ENCODE data around the gene ZNF428.
"Not testable (repeated sequence)": the region's sequence is repeated elsewhere in the genome, so short reads cannot be mapped to it uniquely, and the experiment has no call there.

The ZNF428 gene

GRCh38 chr19:43594710-43595604, 24.5 kb downstream of the ZNF428 start:
- peak; percentile 42 to 53 for DNase-seq (ENCODE audit: low read depth in 1 of 2, low spot score in 1 of 2)

- no peak for DNase-seq (ENCODE audit: low read depth in 1 of 2, low spot score in 1 of 2)
Observed at GRCh38 chr19:43594081-43594697, 25.2 kb downstream of the ZNF428 start.

- DNase-seq (ENCODE audit: low read depth in 1 of 2, low spot score in 1 of 2) = no peak
Observed at GRCh38 chr19:43592800-43593350, 26.6 kb downstream of the ZNF428 start.

- DNase-seq (ENCODE audit: low read depth in 1 of 2, low spot score in 1 of 2) = no peak
Observed at GRCh38 chr19:43591904-43592772, 27.3 kb downstream of the ZNF428 start.

GRCh38 chr19:43589678-43590077, 29.8 kb downstream of the ZNF428 start:
- no peak for DNase-seq (ENCODE audit: low read depth in 1 of 2, low spot score in 1 of 2)

- no peak for DNase-seq (ENCODE audit: low read depth in 1 of 2, low spot score in 1 of 2)
Observed at GRCh38 chr19:43589277-43589676, 30.2 kb downstream of the ZNF428 start.

GRCh38 chr19:43587029-43587428, 32.4 kb downstream of the ZNF428 start:
- not testable (repeated sequence) for DNase-seq (ENCODE audit: low read depth in 1 of 2, low spot score in 1 of 2)

- DNase-seq (ENCODE audit: low read depth in 1 of 2, low spot score in 1 of 2) = no peak
Observed at GRCh38 chr19:43586346-43586745, 33.1 kb downstream of the ZNF428 start.

GRCh38 chr19:43584484-43584883, 34.9 kb downstream of the ZNF428 start:
- DNase-seq (ENCODE audit: low read depth in 1 of 2, low spot score in 1 of 2) = no peak

- DNase-seq (ENCODE audit: low read depth in 1 of 2, low spot score in 1 of 2) = no peak
Observed at GRCh38 chr19:43582495-43582894, 36.9 kb downstream of the ZNF428 start.

GRCh38 chr19:43581467-43581866, 38.0 kb downstream of the ZNF428 start:
- no peak for DNase-seq (ENCODE audit: low read depth in 1 of 2, low spot score in 1 of 2)

- no peak for DNase-seq (ENCODE audit: low read depth in 1 of 2, low spot score in 1 of 2)
Observed at GRCh38 chr19:43578787-43579186, 40.6 kb downstream of the ZNF428 start.

GRCh38 chr19:43575955-43576878, 43.2 kb downstream of the ZNF428 start:
- DNase-seq (ENCODE audit: low read depth in 1 of 2, low spot score in 1 of 2) = no peak

- peak; percentile 87 to 93 for DNase-seq (ENCODE audit: low read depth in 1 of 2, low spot score in 1 of 2)
Observed at GRCh38 chr19:43575156-43575950, 44.1 kb downstream of the ZNF428 start, which contains the start of the genes PINLYP and XRCC1. PINLYP (plus strand) TSS chr19:43575801; CDS start chr19:43577192, 1,391 bp downstream. XRCC1 (minus strand) TSS chr19:43575527; CDS start chr19:43575458, 69 bp downstream.

- DNase-seq (ENCODE audit: low read depth in 1 of 2, low spot score in 1 of 2) = no peak
Observed at GRCh38 chr19:43574424-43575155, 44.8 kb downstream of the ZNF428 start.

GRCh38 chr19:43572171-43572588, 47.2 kb downstream of the ZNF428 start:
- DNase-seq (ENCODE audit: low read depth in 1 of 2, low spot score in 1 of 2) = no peak

GRCh38 chr19:43570174-43570791, 49.1 kb downstream of the ZNF428 start:
- DNase-seq (ENCODE audit: low read depth in 1 of 2, low spot score in 1 of 2) = no peak

GRCh38 chr19:43569657-43570056, 49.8 kb downstream of the ZNF428 start:
- no peak for DNase-seq (ENCODE audit: low read depth in 1 of 2, low spot score in 1 of 2)
